Panc1 (cell line): ENCODE results near the gene CELA2B. TPM values are rescaled to one million over a fixed set of nuclear protein-coding genes. Genes with fewer than 3 reads are reported as not detected.

Experiments
- ATAC-seq: fragments of 200-7000 bp; cut with Tn5 transposase; 2 replicates; pipeline ENCODE4 v1.9.1; 2020; ENCODE audit warnings: mild to moderate bottlenecking, moderate library complexity
- BruUV-seq: library from RNA; stranded (reverse); fragments of 400-500 nt; replicated peaks from 2 replicates; lab custom pipeline; 2021; lab: Mats Ljungman, UMichigan
- CTCF ChIA-PET: fragments of 300-600 bp; sonication (Branson Sonifier 250); formaldehyde crosslinking; loops from one replicate; lab custom pipeline; 2022; ENCODE audit warnings: antibody characterized with exemption; lab: Charles Lee
- POLR2A ChIA-PET: fragments of 300-600 bp; sonication (Branson Sonifier 250); formaldehyde crosslinking; loops from one replicate; lab custom pipeline; 2022; ENCODE audit warnings: antibody characterized with exemption; lab: Charles Lee
- DNase-seq: peaks from one replicate; pipeline ENCODE4 v3.0.0-alpha.2; 2010; ENCODE audit warnings: low read depth, low spot score
- H3K27ac ChIP-seq: 2 replicates; pipeline ENCODE4 v1.5.1; 2011; ENCODE audit warnings: mild to moderate bottlenecking, low read length, inconsistent platforms
- H3K27me3 ChIP-seq: fragments of 200-500 bp; sonication (Bioruptor generic); 2 replicates; pipeline ENCODE4 v1.6.0; 2014; ENCODE audit warnings: low read length, inconsistent platforms; ENCODE audit not compliant: control insufficient read depth, insufficient read depth
- H3K36me3 ChIP-seq: fragments of 200-500 bp; sonication (Bioruptor generic); 2 replicates; pipeline ENCODE4 v1.5.1; 2014; ENCODE audit warnings: inconsistent platforms, mild to moderate bottlenecking, low read length, moderate library complexity; ENCODE audit not compliant: control insufficient read depth, insufficient read depth
- H3K4me1 ChIP-seq: 2 replicates; pipeline ENCODE4 v1.5.1; 2011; ENCODE audit warnings: inconsistent platforms, mild to moderate bottlenecking, low read length, moderate library complexity; ENCODE audit not compliant: control insufficient read depth, insufficient read depth
- H3K4me3 ChIP-seq, 2 experiments: 2 replicates each; pipeline ENCODE4 v1.5.1; 2011 to 2012; ENCODE audit warnings: low read depth in 2 of 2, low read length in 2 of 2, mild to moderate bottlenecking in 2 of 2, inconsistent platforms in 1 of 2, moderate library complexity in 1 of 2
- H3K9me3 ChIP-seq: fragments of 200-500 bp; sonication (Bioruptor generic); 2 replicates; pipeline ENCODE4 v1.5.1; 2014; ENCODE audit warnings: low read depth, mild to moderate bottlenecking, inconsistent platforms, low read length, moderate library complexity; ENCODE audit not compliant: control insufficient read depth, insufficient read depth
- CTCF ChIP-seq: fragments of 450-650 bp; IDR thresholded peaks from 2 replicates; pipeline ENCODE4 v1.5.1; 2017; ENCODE audit warnings: mild to moderate bottlenecking
- POLR2AphosphoS5 ChIP-seq: IDR thresholded peaks from 2 replicates; pipeline ENCODE4 v1.6.1; 2012; ENCODE audit warnings: mild to moderate bottlenecking, low read depth, low read length, moderate library complexity
- REST ChIP-seq, 2 experiments: IDR thresholded peaks; 2 replicates each; pipeline ENCODE4 v1.6.1; 2011 to 2012; ENCODE audit warnings: low read depth in 2 of 2, control low read depth in 1 of 2, low read length in 1 of 2, mild to moderate bottlenecking in 1 of 2, moderate library complexity in 1 of 2; ENCODE audit not compliant: insufficient read depth in 1 of 2
- SIN3A ChIP-seq: IDR thresholded peaks from 2 replicates; pipeline ENCODE4 v1.6.1; 2012; ENCODE audit warnings: low read depth, mild to moderate bottlenecking, low read length, moderate library complexity, borderline replicate concordance; ENCODE audit not compliant: insufficient read depth
- TCF7L2 ChIP-seq: IDR thresholded peaks from 2 replicates; pipeline ENCODE4 v1.6.1; 2011; ENCODE audit warnings: mild to moderate bottlenecking, low read depth, low read length, inconsistent platforms
- in situ Hi-C: cut with HindIII; loops from 2 replicates; pipeline ENCODE4 v1.10.0; 2016; ENCODE audit warnings: low sequenced_read_pairs, low pct_unique_long_range_greater_than_20kb
- intact Hi-C: fragments of 100-400 bp; cut with micrococcal nuclease; formaldehyde crosslinking; loops from one replicate; pipeline ENCODE4 v1.10.0; 2022; ENCODE audit not compliant: unreplicated experiment
- total RNA-seq: library from RNA; stranded (reverse); gene quantifications from one replicate; pipeline ENCODE4 v1.2.1, GENCODE V29; 2021; ENCODE audit not compliant: unreplicated experiment

CELA2B gene
- total RNA-seq, 1 experiment from 2014 or later: not detected

GRCh38 chr1:15526021-15526489 lies 50.2 kb downstream of the CELA2B start:
- Histone ChIP-seq H3K4me1 (peaks cover 20% of the 10 kb centered on the region), H3K27ac (peak overlapping the region; percentile 79), H3K9me3 (no peaks in the 10 kb centered on the region), H3K27me3 (no peaks in the 10 kb centered on the region), H3K4me3 (peak overlapping the region; percentile 68 to 88), H3K36me3 (peaks cover 12% of the 10 kb centered on the region; the same call in 1 of the 2 replicates)
- POLR2A ChIA-PET: no interaction called here
- no TSS peak for BruUV-seq
- ATAC-seq: no peak
- TF ChIP-seq SIN3A: no peak
- TF ChIP-seq CTCF: no peak
- TF ChIP-seq TCF7L2: no peak
- no peak for TF ChIP-seq POLR2AphosphoS5
- TF ChIP-seq REST (IDR thresholded peaks at IDR 0.05; ENCODE audit: insufficient read depth in 1 of 2, low read depth in 2 of 2, low read length in 1 of 2): no peak
- intact Hi-C loops: no loop called here
- CTCF ChIA-PET: interaction anchor here (0.5 to 0.7 kb wide), 3 partner anchors 171 to 271 kb away, joined by 3 to 4 read pairs (median 4); no protein-coding TSS in a partner anchor
- no peak for DNase-seq
- in situ Hi-C loops: no loop called here

GRCh38 chr1:15526490-15527339 lies 50.8 kb downstream of the CELA2B start, which contains the start of gene DNAJC16:
TSS of gene DNAJC16 (plus strand) at chr1:15526848. CDS start at chr1:15529106, 2,258 bp downstream.
- Histone ChIP-seq H3K4me1 (peaks cover 20% of the 10 kb centered on the region), H3K27ac (peak within 1 kb of the TSS; percentile 79), H3K9me3 (no peaks in the 10 kb centered on the region), H3K4me3 (peak within 1 kb of the TSS; percentile 68 to 88), H3K36me3 (peaks cover 12% of the 10 kb centered on the region; the same call in 1 of the 2 replicates), H3K27me3 (no peaks in the 10 kb centered on the region)
- DNase-seq (peak; percentile 100), ATAC-seq (peak; percentile 81)
- TF ChIP-seq TCF7L2 (peak; percentile 63; the same call in 1 of the 2 replicates), CTCF (peak; percentile 66; the same call in 1 of the 2 replicates), SIN3A (peak; percentile 97; the same call in 1 of the 2 replicates), REST (IDR thresholded peaks at IDR 0.05; ENCODE audit: insufficient read depth in 1 of 2, low read depth in 2 of 2, low read length in 1 of 2) (no peak), POLR2AphosphoS5 (peak; percentile 86)
- intact Hi-C loops (no loop called here), in situ Hi-C loops (no loop called here)
- ChIA-PET CTCF (interaction anchor here (0.6 kb wide), 1 partner anchor 215 kb away, joined by 4 read pairs; no protein-coding TSS in a partner anchor), POLR2A (interaction anchor here (0.6 kb wide), 1 partner anchor 55 kb away, joined by 4 read pairs; no protein-coding TSS in a partner anchor)
- BruUV-seq: no TSS peak
